ACC112 (cell line): ENCODE results near the gene NPM3.

Experiments used
- H2AFZ ChIP-seq: fragments of 200-600 bp; sonication (generic); one replicate; pipeline ENCODE4 v1.6.0; 2017; ENCODE audit warnings: antibody characterized with exemption, low read length; ENCODE audit not compliant: unreplicated experiment
- H3K27ac ChIP-seq: fragments of 200-600 bp; sonication (generic); 2 replicates; pipeline ENCODE4 v1.5.1; 2014; ENCODE audit warnings: low read depth, mild to moderate bottlenecking, antibody characterized with exemption, low read length, moderate library complexity
- H3K27me3 ChIP-seq: fragments of 200-600 bp; sonication (generic); 2 replicates; pipeline ENCODE4 v1.6.1; 2014; ENCODE audit warnings: mild to moderate bottlenecking, antibody characterized with exemption, low read length, moderate library complexity, mixed read lengths; ENCODE audit not compliant: insufficient read depth
- H3K36me3 ChIP-seq: fragments of 200-600 bp; sonication (generic); 2 replicates; pipeline ENCODE4 v1.6.1; 2016; ENCODE audit warnings: mild to moderate bottlenecking, antibody characterized with exemption, low read length, moderate library complexity, mixed read lengths; ENCODE audit not compliant: insufficient read depth
- H3K4me1 ChIP-seq: fragments of 200-600 bp; sonication (generic); one replicate; pipeline ENCODE4 v1.6.1; 2016; ENCODE audit warnings: low read length, mixed read lengths; ENCODE audit not compliant: insufficient read depth, unreplicated experiment, control insufficient read depth
- H3K4me3 ChIP-seq: fragments of 200-600 bp; sonication (generic); 2 replicates; pipeline ENCODE4 v1.5.1; 2014; ENCODE audit warnings: mild to moderate bottlenecking, low read depth, low read length
- H3K79me2 ChIP-seq: fragments of 200-600 bp; sonication (generic); one replicate; pipeline ENCODE4 v1.6.0; 2016; ENCODE audit warnings: low read length; ENCODE audit not compliant: control insufficient read depth, unreplicated experiment, insufficient read depth

NPM3 gene

GRCh38 chr10:101782811-101783735 lies at the start of gene NPM3:
NPM3 (minus strand) TSS chr10:101783446; CDS start chr10:101783390, 56 bp downstream.
- Histone ChIP-seq H3K36me3 (peaks cover 16% of the 10 kb centered on the region), H3K4me3 (peak within 1 kb of the TSS; percentile 86), H3K27me3 (0 out of 2 replicates have a peak, but pooled peaks cover 3% of the 10 kb centered on the region), H3K79me2 (peaks cover 7% of the 10 kb centered on the region), H2AFZ (peak within 1 kb of the TSS; percentile 54), H3K4me1 (peaks cover 25% of the 10 kb centered on the region), H3K27ac (peak within 1 kb of the TSS; percentile 53)

- Histone ChIP-seq H3K4me3 (no peak overlapping the region), H3K4me1 (peaks cover 5% of the 10 kb centered on the region), H3K27ac (no peak overlapping the region), H2AFZ (no peak overlapping the region), H3K36me3 (no peaks in the 10 kb centered on the region; the same call in 1 of the 2 replicates), H3K79me2 (no peaks in the 10 kb centered on the region), H3K27me3 (no peaks in the 10 kb centered on the region)
These were observed 49.1 kb upstream of the NPM3 start for GRCh38 chr10:101832325-101832771.

- Histone ChIP-seq H3K4me3 (peak overlapping the region; percentile 70), H2AFZ (no peak overlapping the region), H3K36me3 (no peaks in the 10 kb centered on the region; the same call in 1 of the 2 replicates), H3K27me3 (no peaks in the 10 kb centered on the region), H3K4me1 (peaks cover 5% of the 10 kb centered on the region), H3K79me2 (no peaks in the 10 kb centered on the region), H3K27ac (peak overlapping the region; percentile 10; the same call in 1 of the 2 replicates)
These were observed 48.0 kb upstream of the NPM3 start for GRCh38 chr10:101831169-101831811.

- Histone ChIP-seq H3K27me3 (no peaks in the 10 kb centered on the region), H3K79me2 (no peaks in the 10 kb centered on the region), H3K36me3 (no peaks in the 10 kb centered on the region; the same call in 1 of the 2 replicates), H2AFZ (no peak overlapping the region), H3K4me3 (peak overlapping the region; percentile 70), H3K4me1 (peaks cover 5% of the 10 kb centered on the region), H3K27ac (peak overlapping the region; percentile 26; the same call in 1 of the 2 replicates)
These were observed 47.3 kb upstream of the NPM3 start for GRCh38 chr10:101830322-101831168.

- H3K79me2 ChIP-seq, result no peaks in the 10 kb centered on the region
- H2AFZ ChIP-seq, result no peak overlapping the region
- no peaks in the 10 kb centered on the region for H3K27me3 ChIP-seq
- no peaks in the 10 kb centered on the region; the same call in 1 of the 2 replicates for H3K36me3 ChIP-seq
- peak overlapping the region; percentile 70 for H3K4me3 ChIP-seq
- peak overlapping the region; percentile 26; the same call in 1 of the 2 replicates for H3K27ac ChIP-seq
- H3K4me1 ChIP-seq, result peaks cover 5% of the 10 kb centered on the region
These were observed 46.5 kb upstream of the NPM3 start for GRCh38 chr10:101829561-101830315.

GRCh38 chr10:101828766-101829551 lies 45.7 kb upstream of the NPM3 start:
- Histone ChIP-seq H2AFZ (no peak overlapping the region), H3K4me3 (peak overlapping the region; percentile 40; the same call in 1 of the 2 replicates), H3K36me3 (no peaks in the 10 kb centered on the region; the same call in 1 of the 2 replicates), H3K27me3 (no peaks in the 10 kb centered on the region), H3K27ac (no peak overlapping the region), H3K79me2 (no peaks in the 10 kb centered on the region), H3K4me1 (peaks cover 5% of the 10 kb centered on the region)

GRCh38 chr10:101827919-101828600 lies 44.8 kb upstream of the NPM3 start:
- Histone ChIP-seq H3K27me3 (no peaks in the 10 kb centered on the region), H3K4me1 (peaks cover 5% of the 10 kb centered on the region), H3K36me3 (no peaks in the 10 kb centered on the region; the same call in 1 of the 2 replicates), H2AFZ (no peak overlapping the region), H3K4me3 (no peak overlapping the region), H3K79me2 (no peaks in the 10 kb centered on the region), H3K27ac (no peak overlapping the region)

GRCh38 chr10:101826852-101827434 lies 43.7 kb upstream of the NPM3 start:
- H3K4me1 ChIP-seq, result peaks cover 5% of the 10 kb centered on the region
- H3K27ac ChIP-seq, result no peak overlapping the region
- H3K27me3 ChIP-seq, result no peaks in the 10 kb centered on the region
- H3K79me2 ChIP-seq, result no peaks in the 10 kb centered on the region
- H2AFZ ChIP-seq, result no peak overlapping the region
- H3K4me3 ChIP-seq, result no peak overlapping the region
- H3K36me3 ChIP-seq, result no peaks in the 10 kb centered on the region; the same call in 1 of the 2 replicates
